ENCODE data around the gene CACNG6. TPM values are rescaled to one million over a fixed set of nuclear protein-coding genes. Genes with fewer than 3 reads are reported as not detected.
A peak's percentile ranks its signal among the peaks of the same experiment; 100 is the strongest.

Gene CACNG6
- total RNA-seq, 6 experiments from 2014 or later: not detected

DNA sequence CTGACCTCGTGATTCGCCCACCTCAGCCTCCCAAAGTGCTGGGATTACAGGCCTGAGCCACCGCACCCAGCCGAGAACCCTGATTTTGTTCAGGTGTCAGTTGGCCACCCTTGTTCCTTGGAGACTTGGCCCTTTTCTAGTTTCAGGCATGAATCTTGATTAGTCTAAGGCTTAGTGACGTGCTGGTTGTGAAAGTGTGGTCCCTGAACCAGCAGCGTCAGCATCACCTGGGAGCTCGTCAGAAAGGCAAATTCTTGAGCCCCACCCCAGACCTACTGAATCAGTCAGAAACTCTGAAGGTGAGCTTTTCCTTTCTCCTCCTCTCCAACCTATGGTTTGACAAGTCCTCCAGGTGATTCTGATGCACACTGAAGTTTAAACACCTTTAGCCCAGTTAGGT lies 35.2 kb downstream of the CACNG6 start:
- no peaks in the 10 kb centered on the region for H3K9me3 ChIP-seq
- no peaks in the 10 kb centered on the region for H3K4me1 ChIP-seq
- no peak overlapping the region for H3K27ac ChIP-seq
- no peak overlapping the region for H3K4me3 ChIP-seq
- peaks cover 0 to 5% of the 10 kb centered on the region in 2 donors for H3K27me3 ChIP-seq
- no peak for TF ChIP-seq POLR2A (IDR thresholded peaks at IDR 0.05)
- TF ChIP-seq, protein P1, sequence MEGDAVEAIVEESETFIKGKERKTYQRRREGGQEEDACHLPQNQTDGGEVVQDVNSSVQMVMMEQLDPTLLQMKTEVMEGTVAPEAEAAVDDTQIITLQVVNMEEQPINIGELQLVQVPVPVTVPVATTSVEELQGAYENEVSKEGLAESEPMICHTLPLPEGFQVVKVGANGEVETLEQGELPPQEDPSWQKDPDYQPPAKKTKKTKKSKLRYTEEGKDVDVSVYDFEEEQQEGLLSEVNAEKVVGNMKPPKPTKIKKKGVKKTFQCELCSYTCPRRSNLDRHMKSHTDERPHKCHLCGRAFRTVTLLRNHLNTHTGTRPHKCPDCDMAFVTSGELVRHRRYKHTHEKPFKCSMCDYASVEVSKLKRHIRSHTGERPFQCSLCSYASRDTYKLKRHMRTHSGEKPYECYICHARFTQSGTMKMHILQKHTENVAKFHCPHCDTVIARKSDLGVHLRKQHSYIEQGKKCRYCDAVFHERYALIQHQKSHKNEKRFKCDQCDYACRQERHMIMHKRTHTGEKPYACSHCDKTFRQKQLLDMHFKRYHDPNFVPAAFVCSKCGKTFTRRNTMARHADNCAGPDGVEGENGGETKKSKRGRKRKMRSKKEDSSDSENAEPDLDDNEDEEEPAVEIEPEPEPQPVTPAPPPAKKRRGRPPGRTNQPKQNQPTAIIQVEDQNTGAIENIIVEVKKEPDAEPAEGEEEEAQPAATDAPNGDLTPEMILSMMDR (IDR thresholded peaks at IDR 0.05): no peak
- DNase-seq (no peak), ATAC-seq (no peak)
- intact Hi-C loops (cut with DNase I): loop anchor here (10.0 kb wide), 2 partner anchors 172 to 182 kb away; no protein-coding TSS in a partner anchor
- 51% methylated on average over 7 of the region's 7 CpGs for WGBS (ENCODE audit: insufficient coverage, low coverage, low lambda C conversion rate, missing lambda C conversion rate)
- no peaks in the 10 kb centered on the region for H3K36me3 ChIP-seq

DNA sequence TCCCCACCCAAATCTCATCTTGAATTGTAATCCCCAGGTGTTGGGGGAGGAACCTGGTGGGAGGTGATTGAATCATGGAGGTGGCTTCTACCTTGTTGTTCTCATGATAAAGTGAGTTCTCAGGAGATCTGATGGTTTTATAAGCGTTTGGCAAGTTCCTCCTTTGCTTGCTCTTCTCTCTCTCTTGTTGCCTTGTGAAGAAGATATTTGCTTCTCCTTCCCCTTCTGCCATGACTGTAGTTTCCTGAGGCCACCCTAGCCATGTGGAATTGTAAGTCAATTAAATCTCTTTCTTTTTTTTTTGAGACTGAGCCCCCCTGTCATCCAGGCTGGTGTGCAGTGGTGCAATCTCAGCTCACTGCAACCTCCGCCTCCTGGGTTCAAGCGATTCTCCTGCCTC lies 37.9 kb downstream of the CACNG6 start:
- TF ChIP-seq, protein P1 (IDR thresholded peaks at IDR 0.05): no peak
- no peak for TF ChIP-seq POLR2A (IDR thresholded peaks at IDR 0.05)
- intact Hi-C loops (cut with DNase I): loop anchor here (10.0 kb wide), 2 partner anchors 174 to 184 kb away; no protein-coding TSS in a partner anchor
- no peak overlapping the region for H3K4me3 ChIP-seq
- no peak overlapping the region for H3K27ac ChIP-seq
- H3K36me3 ChIP-seq: no peaks in the 10 kb centered on the region
- no peaks in the 10 kb centered on the region for H3K27me3 ChIP-seq
- H3K4me1 ChIP-seq: no peaks in the 10 kb centered on the region
- DNase-seq: no peak
- ATAC-seq: no peak
- 50% methylated on average over 3 of the region's 3 CpGs for WGBS (ENCODE audit: insufficient coverage, low coverage, low lambda C conversion rate, missing lambda C conversion rate)
- no peaks in the 10 kb centered on the region for H3K9me3 ChIP-seq

- Histone ChIP-seq H3K9me3 (no peaks in the 10 kb centered on the region), H3K27ac (no peak overlapping the region), H3K27me3 (no peaks in the 10 kb centered on the region), H3K36me3 (no peaks in the 10 kb centered on the region), H3K4me3 (no peak overlapping the region), H3K4me1 (no peaks in the 10 kb centered on the region)
- WGBS (ENCODE audit: insufficient coverage, low coverage, low lambda C conversion rate, missing lambda C conversion rate): 18% methylated on average over 9 of the region's 9 CpGs
- peak; percentile 57 to 75 (median 66) for ATAC-seq
- intact Hi-C loops (cut with DNase I): loop anchor here (10.0 kb wide), 2 partner anchors 175 to 185 kb away; no protein-coding TSS in a partner anchor
- peak in 2 of 3 donors; percentile 41 to 53 for DNase-seq
- TF ChIP-seq POLR2A (IDR thresholded peaks at IDR 0.05): no peak
- TF ChIP-seq, protein P1 (IDR thresholded peaks at IDR 0.05): peak; percentile 41 to 53 (median 48)
Measured at GRCh38 chr19:54029930-54030490, 38.6 kb downstream of the CACNG6 start.

DNA sequence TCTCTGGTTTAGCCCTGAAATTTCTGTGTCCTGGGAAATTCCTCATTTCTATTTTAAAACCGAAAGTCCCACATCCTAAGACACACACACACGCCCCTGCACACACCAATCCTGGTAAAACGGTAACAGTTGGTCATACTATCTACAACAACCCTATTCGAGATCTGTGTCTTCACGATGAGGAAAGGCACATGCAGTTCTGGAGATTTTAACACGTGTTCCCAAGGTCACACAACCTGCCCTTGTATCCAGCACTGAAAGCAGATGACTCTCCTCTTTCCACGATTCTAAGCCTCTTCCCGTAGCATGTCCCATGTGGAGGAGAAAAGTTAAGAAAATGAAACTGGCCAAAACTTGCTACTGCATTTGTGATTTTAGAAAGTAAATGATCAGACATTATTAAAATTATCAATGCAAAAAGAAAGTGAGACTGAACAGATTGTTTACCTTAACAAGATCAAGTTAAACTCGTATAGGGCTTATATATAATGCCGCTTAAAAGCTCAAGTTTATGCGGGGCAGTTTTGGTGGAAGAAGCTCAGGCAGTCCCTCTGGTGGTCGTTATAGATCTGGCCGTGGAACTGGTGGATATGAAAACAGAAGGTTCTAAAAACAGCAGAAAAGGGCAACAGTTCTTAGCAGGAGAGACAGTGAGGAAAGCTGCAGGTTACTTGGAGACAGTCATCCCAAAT lies 39.6 kb downstream of the CACNG6 start:
- intact Hi-C loops (cut with DNase I): no loop called here
- H3K4me3 ChIP-seq: no peak overlapping the region
- no peaks in the 10 kb centered on the region for H3K36me3 ChIP-seq
- no peak for TF ChIP-seq POLR2A (IDR thresholded peaks at IDR 0.05)
- TF ChIP-seq, protein P1 (IDR thresholded peaks at IDR 0.05): peak in 2 of 4 donors; percentile 11 to 15
- no peaks in the 10 kb centered on the region for H3K4me1 ChIP-seq
- no peak for ATAC-seq
- H3K27me3 ChIP-seq: no peaks in the 10 kb centered on the region
- WGBS (ENCODE audit: insufficient coverage, low coverage, low lambda C conversion rate, missing lambda C conversion rate): 19% methylated on average over 13 of the region's 13 CpGs
- no peak overlapping the region for H3K27ac ChIP-seq
- no peak for DNase-seq
- H3K9me3 ChIP-seq: no peaks in the 10 kb centered on the region
